Stimulated activated CD4-positive, alpha-beta T cell treated with anti-CD3 and anti-CD28 coated beads, Interleukin-1b, Interleukin-23, amount 100 ng/mL, for 4 hours (primary cell): ENCODE results near the gene LIPH.
A peak's percentile ranks its signal among the peaks of the same experiment; 100 is the strongest.

Experiments used
- DNase-seq, 2 donors: peaks; one replicate each; pipeline ENCODE4 v3.0.0-alpha.2; 2020; ENCODE audit warnings: low read depth in 2 of 2

The LIPH gene

GRCh38 chr3:185539934-185540333 is 12.5 kb downstream of the LIPH start:
- DNase-seq, result no peak

- no peak for DNase-seq
Measured at GRCh38 chr3:185537369-185537970, 14.9 kb downstream of the LIPH start.

GRCh38 chr3:185534511-185534910 is 17.9 kb downstream of the LIPH start:
- no peak for DNase-seq

- DNase-seq, result no peak
Measured at GRCh38 chr3:185532901-185533300, 19.5 kb downstream of the LIPH start.

- DNase-seq, result no peak
Measured at GRCh38 chr3:185530856-185531255, 21.5 kb downstream of the LIPH start.

- no peak for DNase-seq
Measured at GRCh38 chr3:185528532-185528931, 23.9 kb downstream of the LIPH start.

GRCh38 chr3:185527364-185527763 is 25.0 kb downstream of the LIPH start:
- DNase-seq, result no peak

GRCh38 chr3:185526349-185526951 is 25.9 kb downstream of the LIPH start:
- DNase-seq, result no peak

- no peak for DNase-seq
Measured at GRCh38 chr3:185521349-185522138, 30.8 kb downstream of the LIPH start.

- DNase-seq, result no peak
Measured at GRCh38 chr3:185519021-185519420, 33.4 kb downstream of the LIPH start.

- no peak for DNase-seq
Measured at GRCh38 chr3:185517387-185518130, 34.8 kb downstream of the LIPH start.

- DNase-seq, result no peak
Measured at GRCh38 chr3:185511711-185512110, 40.7 kb downstream of the LIPH start.

GRCh38 chr3:185508335-185508991 is 43.9 kb downstream of the LIPH start:
- no peak for DNase-seq

GRCh38 chr3:185507883-185508282 is 44.5 kb downstream of the LIPH start:
- DNase-seq, result no peak

GRCh38 chr3:185504636-185505035 is 47.8 kb downstream of the LIPH start:
- no peak for DNase-seq

GRCh38 chr3:185503521-185503920 is 48.9 kb downstream of the LIPH start:
- DNase-seq, result no peak

GRCh38 chr3:185502987-185503386 is 49.4 kb downstream of the LIPH start:
- DNase-seq, result no peak

- peak; percentile 84 to 88 for DNase-seq
Measured at GRCh38 chr3:185498503-185499396, 53.6 kb downstream of the LIPH start, which contains the start of gene TMEM41A. Gene TMEM41A (minus strand): TSS chr3:185499035. CDS start chr3:185498961, 74 bp downstream.

GRCh38 chr3:185490241-185490640 is 62.1 kb downstream of the LIPH start:
- no peak for DNase-seq

GRCh38 chr3:185489462-185489861 is 62.9 kb downstream of the LIPH start:
- DNase-seq, result no peak

- DNase-seq, result no peak
Measured at GRCh38 chr3:185488465-185488864, 63.9 kb downstream of the LIPH start.
